Left lung (tissue), 10 donors: Measurements from ENCODE around the gene GBA3. TPM values are rescaled to one million over a fixed set of nuclear protein-coding genes. Genes with fewer than 3 reads are reported as not detected.

ENCODE experiments used
- ATAC-seq: fragments of 200-7000 bp; cut with Tn5 transposase; one replicate; pipeline ENCODE4 v1.9.1; 2020; ENCODE audit warnings: moderate library complexity
- DNase-seq, 4 donors: peaks; one replicate each; pipeline ENCODE4 v3.0.0-alpha.2; 2013 to 2020
- H3K27ac ChIP-seq, 2 donors: fragments of 200-600 bp; sonication (generic) in 1 of 2; one replicate each; pipeline versions ENCODE4 v1.5.0 to v1.8.0; 2020 to 2021
- H3K27me3 ChIP-seq, 2 donors: fragments of 200-600 bp; sonication (generic) in 1 of 2; one replicate each; pipeline versions ENCODE4 v1.5.0 to v1.8.0; 2020 to 2021
- H3K36me3 ChIP-seq, 2 donors: fragments of 200-600 bp; sonication (generic) in 1 of 2; one replicate each; pipeline versions ENCODE4 v1.5.0 to v1.8.0; 2020 to 2021
- H3K4me1 ChIP-seq, 2 donors: fragments of 200-600 bp; one replicate each; pipeline ENCODE4 v1.8.0; 2021
- H3K4me3 ChIP-seq, 2 donors: fragments of 200-600 bp; sonication (generic) in 1 of 2; one replicate each; pipeline versions ENCODE4 v1.5.0 to v1.8.0; 2020 to 2021; ENCODE audit warnings: mild to moderate bottlenecking in 1 of 2
- H3K9me3 ChIP-seq, 2 donors: fragments of 200-600 bp; sonication (generic) in 1 of 2; one replicate each; pipeline versions ENCODE4 v1.5.0 to v1.8.0; 2020 to 2021
- intact Hi-C, 2 donors: fragments of 100-400 bp; cut with DNase I; formaldehyde crosslinking; loops; one replicate each; pipeline versions ENCODE4 v1.11.2 to v1.14.2; 2022
- polyA plus RNA-seq, 6 donors: library from polyadenylated mRNA; unstranded; fragments of 120-200 nt; gene quantifications; one replicate each; pipeline ENCODE4 v1.2.1, GENCODE V29; 2013; ENCODE audit not compliant: insufficient read length in 6 of 6
- total RNA-seq, 2 donors: library from RNA; stranded (reverse); fragmentation: NEBNext Ultra II Directional; extraction: Animal tissue kit (Norgen Biotek cat#: 25700); gene quantifications; one replicate each; pipeline ENCODE4 v1.2.1, GENCODE V29; 2021
- TF ChIP-seq, protein P1 (sequence below), 2 donors: fragments of 200-600 bp; sonication (generic) in 1 of 2; IDR thresholded peaks; one replicate each; pipeline versions ENCODE4 v1.5.0 to v1.8.0; 2021; ENCODE audit warnings: antibody characterized with exemption in 2 of 2
- donor health status: DM: no; HTN: yes; CAD: no.
- donor health status: DM: no; HTN: no; CAD: no.

Gene GBA3
- total and polyA plus RNA-seq, 8 donors, result 0.07 to 0.14 (median 0.13) TPM; not detected in 5

DNA sequence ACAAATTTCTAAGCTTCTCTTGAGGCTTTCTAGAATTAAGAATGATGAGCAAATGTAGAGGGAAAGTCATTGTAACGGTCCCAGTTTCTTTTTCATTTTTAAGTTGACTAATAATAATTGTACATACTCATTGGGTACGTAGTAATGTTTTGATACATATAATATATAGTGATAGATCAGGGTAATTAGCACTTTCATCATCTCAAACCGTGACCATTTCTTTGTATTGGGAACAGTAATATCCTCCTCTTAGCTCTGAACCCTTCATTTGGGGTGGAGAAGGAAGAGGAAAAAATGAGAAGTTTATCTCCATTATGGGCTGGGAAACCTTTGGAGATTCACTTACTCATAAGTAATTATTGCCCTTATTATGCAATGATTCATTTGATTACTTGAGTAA lies 39.0 kb upstream of the GBA3 start:
- Histone ChIP-seq H3K4me1 (no peaks in the 10 kb centered on the region), H3K4me3 (no peak overlapping the region), H3K9me3 (peaks cover 0 to 3% of the 10 kb centered on the region in 2 donors), H3K27ac (no peak overlapping the region), H3K36me3 (no peaks in the 10 kb centered on the region), H3K27me3 (no peaks in the 10 kb centered on the region)
- intact Hi-C loops, result no loop called here
- DNase-seq (no peak), ATAC-seq (no peak)
- TF ChIP-seq, protein P1, sequence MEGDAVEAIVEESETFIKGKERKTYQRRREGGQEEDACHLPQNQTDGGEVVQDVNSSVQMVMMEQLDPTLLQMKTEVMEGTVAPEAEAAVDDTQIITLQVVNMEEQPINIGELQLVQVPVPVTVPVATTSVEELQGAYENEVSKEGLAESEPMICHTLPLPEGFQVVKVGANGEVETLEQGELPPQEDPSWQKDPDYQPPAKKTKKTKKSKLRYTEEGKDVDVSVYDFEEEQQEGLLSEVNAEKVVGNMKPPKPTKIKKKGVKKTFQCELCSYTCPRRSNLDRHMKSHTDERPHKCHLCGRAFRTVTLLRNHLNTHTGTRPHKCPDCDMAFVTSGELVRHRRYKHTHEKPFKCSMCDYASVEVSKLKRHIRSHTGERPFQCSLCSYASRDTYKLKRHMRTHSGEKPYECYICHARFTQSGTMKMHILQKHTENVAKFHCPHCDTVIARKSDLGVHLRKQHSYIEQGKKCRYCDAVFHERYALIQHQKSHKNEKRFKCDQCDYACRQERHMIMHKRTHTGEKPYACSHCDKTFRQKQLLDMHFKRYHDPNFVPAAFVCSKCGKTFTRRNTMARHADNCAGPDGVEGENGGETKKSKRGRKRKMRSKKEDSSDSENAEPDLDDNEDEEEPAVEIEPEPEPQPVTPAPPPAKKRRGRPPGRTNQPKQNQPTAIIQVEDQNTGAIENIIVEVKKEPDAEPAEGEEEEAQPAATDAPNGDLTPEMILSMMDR (IDR thresholded peaks at IDR 0.05), result no peak

DNA sequence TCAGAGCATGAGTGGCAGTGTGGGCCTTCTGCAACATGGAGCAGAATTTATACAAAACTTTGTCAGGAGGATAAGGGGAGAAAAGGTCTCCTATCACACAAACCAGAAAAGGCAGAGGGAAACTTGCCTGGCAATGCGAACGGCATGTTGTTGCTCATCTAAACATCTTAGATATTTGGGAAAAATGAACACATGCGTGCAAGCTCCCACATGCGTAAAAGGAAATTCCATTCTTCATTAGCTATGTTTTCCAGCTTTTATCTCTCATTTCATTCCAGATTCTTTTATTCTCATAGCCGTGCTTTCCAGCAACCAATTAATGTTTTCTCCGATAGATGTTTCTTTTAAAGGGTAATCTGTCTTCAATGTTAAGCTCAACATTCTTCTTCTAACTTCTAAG lies 31.3 kb upstream of the GBA3 start:
- ATAC-seq, result no peak
- no peaks in the 10 kb centered on the region for H3K4me1 ChIP-seq
- intact Hi-C loops, result no loop called here
- no peaks in the 10 kb centered on the region for H3K27me3 ChIP-seq
- no peaks in the 10 kb centered on the region for H3K36me3 ChIP-seq
- no peak for DNase-seq
- TF ChIP-seq, protein P1 (IDR thresholded peaks at IDR 0.05), result no peak
- no peak overlapping the region for H3K27ac ChIP-seq
- H3K4me3 ChIP-seq, result no peak overlapping the region
- no peaks in the 10 kb centered on the region for H3K9me3 ChIP-seq

DNA sequence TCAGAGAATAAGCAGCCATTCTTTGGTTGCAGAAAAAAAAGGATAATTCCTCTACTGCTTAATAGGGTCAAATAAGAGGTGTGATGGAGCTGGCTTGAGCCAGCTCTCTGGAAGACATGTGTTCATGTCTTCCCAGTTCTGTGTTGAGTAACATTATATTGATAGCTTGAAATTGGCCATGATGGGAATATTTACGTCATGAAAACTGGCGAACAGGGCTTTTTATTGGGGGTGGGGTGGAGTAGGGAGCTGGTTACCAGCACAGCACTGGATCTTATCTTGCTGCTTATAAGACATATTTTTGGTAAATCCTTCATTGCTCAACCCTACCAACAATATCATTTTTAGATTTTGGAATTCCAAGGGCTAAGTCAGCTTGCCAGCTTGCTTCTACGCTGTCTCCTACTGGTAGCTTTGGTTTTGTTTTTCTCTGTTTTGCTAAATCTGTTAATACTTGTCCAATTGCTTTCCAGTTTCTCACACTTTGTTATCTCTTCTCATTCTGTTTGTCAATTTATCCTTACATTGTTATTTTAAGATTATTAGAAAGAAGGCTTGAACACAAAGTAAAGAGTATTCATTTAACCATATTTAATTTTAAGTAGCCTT lies 25.3 kb upstream of the GBA3 start:
- intact Hi-C loops, result no loop called here
- H3K9me3 ChIP-seq, result no peaks in the 10 kb centered on the region
- TF ChIP-seq, protein P1 (IDR thresholded peaks at IDR 0.05), result no peak
- H3K27me3 ChIP-seq, result no peaks in the 10 kb centered on the region
- H3K4me3 ChIP-seq, result no peak overlapping the region
- H3K36me3 ChIP-seq, result no peaks in the 10 kb centered on the region
- ATAC-seq, result peak; percentile 64
- DNase-seq, result no peak
- peak overlapping the region in 1 of 2 donors; percentile 28 for H3K27ac ChIP-seq
- H3K4me1 ChIP-seq, result no peaks in the 10 kb centered on the region

DNA sequence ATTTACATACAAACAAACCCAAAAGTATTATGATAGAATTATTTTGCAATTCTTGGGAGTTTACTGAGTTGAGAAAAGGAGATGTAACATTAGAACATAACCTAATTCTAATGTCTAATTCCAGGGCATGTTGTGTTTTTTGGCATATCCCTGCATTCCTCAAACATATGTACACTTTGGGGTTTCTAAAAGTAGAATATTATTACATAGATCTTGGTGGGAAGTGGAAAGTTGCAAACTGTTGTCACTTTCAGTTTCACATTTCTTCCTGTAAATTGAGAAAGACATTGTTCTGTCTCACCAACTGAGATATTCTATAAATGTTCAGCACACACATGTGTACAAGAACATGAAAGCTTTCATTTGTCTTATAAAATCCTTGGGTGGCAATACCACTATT lies 24.4 kb upstream of the GBA3 start:
- intact Hi-C loops, result no loop called here
- DNase-seq (peak in 1 of 4 donors; percentile 34), ATAC-seq (peak; percentile 23)
- TF ChIP-seq, protein P1 (IDR thresholded peaks at IDR 0.05), result no peak
- Histone ChIP-seq H3K27ac (peak overlapping the region; percentile 28 to 30), H3K27me3 (no peaks in the 10 kb centered on the region), H3K4me3 (no peak overlapping the region), H3K9me3 (no peaks in the 10 kb centered on the region), H3K4me1 (no peaks in the 10 kb centered on the region), H3K36me3 (no peaks in the 10 kb centered on the region)

DNA sequence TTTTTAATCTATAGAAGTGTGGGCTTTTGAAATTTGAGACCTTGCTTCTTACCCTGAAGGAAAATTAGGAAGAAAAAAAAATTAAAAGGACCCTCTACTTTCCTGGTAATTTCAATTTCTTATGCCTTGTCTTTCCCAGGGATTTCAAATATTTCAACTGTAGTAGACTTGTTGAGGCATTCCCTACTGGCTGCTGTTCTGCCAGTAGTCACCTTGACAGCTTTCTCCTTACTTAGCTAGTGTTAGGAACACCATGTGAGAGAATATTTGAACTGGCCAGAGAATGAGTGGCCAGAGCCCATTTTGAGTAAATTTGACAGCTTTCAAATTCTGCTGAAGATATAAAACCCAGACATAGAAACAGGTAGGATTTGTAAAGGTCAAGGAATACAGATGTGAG lies 24.0 kb upstream of the GBA3 start:
- intact Hi-C loops, result no loop called here
- no peaks in the 10 kb centered on the region for H3K4me1 ChIP-seq
- DNase-seq, result no peak
- H3K9me3 ChIP-seq, result no peaks in the 10 kb centered on the region
- H3K4me3 ChIP-seq, result no peak overlapping the region
- H3K27ac ChIP-seq, result peak overlapping the region; percentile 28 to 30
- H3K27me3 ChIP-seq, result no peaks in the 10 kb centered on the region
- no peak for ATAC-seq
- H3K36me3 ChIP-seq, result no peaks in the 10 kb centered on the region
- TF ChIP-seq, protein P1 (IDR thresholded peaks at IDR 0.05), result no peak
